ENCODE results near the gene SOX5.

SOX5 gene

DNA sequence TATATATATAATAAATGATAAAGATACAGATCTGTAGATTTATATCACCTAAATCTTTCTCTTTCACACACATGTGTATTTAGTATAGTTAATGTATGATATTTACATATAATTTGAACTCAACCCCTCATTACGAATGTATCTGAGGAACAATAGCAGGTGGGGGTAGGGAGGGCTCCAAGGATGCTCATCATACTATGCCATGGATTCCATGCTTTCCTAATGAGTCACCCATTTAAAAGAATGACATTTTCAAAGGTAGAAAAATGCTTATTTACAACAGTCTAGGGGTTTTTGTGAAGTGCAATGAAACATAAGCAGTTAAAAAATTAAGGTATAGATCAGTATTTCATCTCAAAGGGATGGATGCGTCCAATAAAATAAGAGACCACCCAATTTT, 181.6 kb downstream of the SOX5 start:
- TF ChIP-seq, protein P1, sequence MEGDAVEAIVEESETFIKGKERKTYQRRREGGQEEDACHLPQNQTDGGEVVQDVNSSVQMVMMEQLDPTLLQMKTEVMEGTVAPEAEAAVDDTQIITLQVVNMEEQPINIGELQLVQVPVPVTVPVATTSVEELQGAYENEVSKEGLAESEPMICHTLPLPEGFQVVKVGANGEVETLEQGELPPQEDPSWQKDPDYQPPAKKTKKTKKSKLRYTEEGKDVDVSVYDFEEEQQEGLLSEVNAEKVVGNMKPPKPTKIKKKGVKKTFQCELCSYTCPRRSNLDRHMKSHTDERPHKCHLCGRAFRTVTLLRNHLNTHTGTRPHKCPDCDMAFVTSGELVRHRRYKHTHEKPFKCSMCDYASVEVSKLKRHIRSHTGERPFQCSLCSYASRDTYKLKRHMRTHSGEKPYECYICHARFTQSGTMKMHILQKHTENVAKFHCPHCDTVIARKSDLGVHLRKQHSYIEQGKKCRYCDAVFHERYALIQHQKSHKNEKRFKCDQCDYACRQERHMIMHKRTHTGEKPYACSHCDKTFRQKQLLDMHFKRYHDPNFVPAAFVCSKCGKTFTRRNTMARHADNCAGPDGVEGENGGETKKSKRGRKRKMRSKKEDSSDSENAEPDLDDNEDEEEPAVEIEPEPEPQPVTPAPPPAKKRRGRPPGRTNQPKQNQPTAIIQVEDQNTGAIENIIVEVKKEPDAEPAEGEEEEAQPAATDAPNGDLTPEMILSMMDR (IDR thresholded peaks at IDR 0.05): no peak
- H3K27me3 Mint-ChIP-seq (ENCODE audit: low read depth, poor library complexity): no peaks in the 10 kb centered on the region
- H3K9me3 Mint-ChIP-seq: no peaks in the 10 kb centered on the region
- no peaks in the 10 kb centered on the region for H3K36me3 Mint-ChIP-seq (ENCODE audit: low read depth)
- H3K27ac Mint-ChIP-seq: no peak overlapping the region
- H3K4me1 Mint-ChIP-seq: no peaks in the 10 kb centered on the region
- no peak for DNase-seq
- H3K4me3 Mint-ChIP-seq: no peak overlapping the region

DNA sequence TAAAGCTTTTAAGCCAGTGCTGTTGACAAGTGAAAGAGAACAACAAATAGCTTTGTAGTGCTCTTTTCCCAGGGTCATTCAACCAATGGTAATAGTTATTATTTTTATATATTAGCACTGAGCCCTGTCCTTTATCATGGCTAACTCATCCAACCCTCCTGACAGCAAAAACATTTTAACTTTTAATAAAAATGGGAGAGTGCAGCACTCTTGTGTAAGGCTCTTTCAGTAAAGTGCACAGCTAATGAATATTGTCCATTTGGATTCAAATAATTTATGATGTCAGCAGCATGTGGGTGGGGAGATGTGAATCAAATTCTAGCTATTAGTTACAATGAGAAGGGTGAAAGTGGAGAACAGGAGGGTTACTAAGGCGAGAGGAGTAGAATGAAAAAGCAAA, 185.7 kb downstream of the SOX5 start:
- no peak overlapping the region for H3K4me3 Mint-ChIP-seq
- no peaks in the 10 kb centered on the region for H3K4me1 Mint-ChIP-seq
- no peaks in the 10 kb centered on the region for H3K27me3 Mint-ChIP-seq (ENCODE audit: low read depth, poor library complexity)
- H3K27ac Mint-ChIP-seq: no peak overlapping the region
- H3K9me3 Mint-ChIP-seq: no peaks in the 10 kb centered on the region
- TF ChIP-seq, protein P1 (IDR thresholded peaks at IDR 0.05): no peak
- no peaks in the 10 kb centered on the region for H3K36me3 Mint-ChIP-seq (ENCODE audit: low read depth)
- DNase-seq: no peak

DNA sequence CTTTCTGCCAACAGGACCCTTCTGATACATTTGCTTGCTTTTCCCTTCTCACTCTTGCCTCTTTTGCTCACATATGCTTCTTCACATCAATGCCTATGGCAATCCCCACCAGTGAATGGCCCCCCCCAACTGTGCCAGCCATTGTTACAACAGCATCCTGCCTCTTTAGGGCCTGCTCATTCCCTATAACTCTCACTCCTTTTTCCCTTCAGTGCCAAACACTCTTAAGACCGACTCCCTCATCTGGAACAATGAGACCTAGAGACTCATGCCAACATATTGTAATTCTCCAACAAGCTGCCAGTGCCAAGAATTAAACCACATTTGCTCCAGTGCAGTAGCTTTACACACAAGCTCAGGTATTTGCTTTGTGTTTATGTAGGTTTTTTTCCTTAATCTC, 189.0 kb downstream of the SOX5 start:
- no peak overlapping the region for H3K4me3 Mint-ChIP-seq
- no peak for DNase-seq
- H3K4me1 Mint-ChIP-seq: peaks cover 7% of the 10 kb centered on the region

DNA sequence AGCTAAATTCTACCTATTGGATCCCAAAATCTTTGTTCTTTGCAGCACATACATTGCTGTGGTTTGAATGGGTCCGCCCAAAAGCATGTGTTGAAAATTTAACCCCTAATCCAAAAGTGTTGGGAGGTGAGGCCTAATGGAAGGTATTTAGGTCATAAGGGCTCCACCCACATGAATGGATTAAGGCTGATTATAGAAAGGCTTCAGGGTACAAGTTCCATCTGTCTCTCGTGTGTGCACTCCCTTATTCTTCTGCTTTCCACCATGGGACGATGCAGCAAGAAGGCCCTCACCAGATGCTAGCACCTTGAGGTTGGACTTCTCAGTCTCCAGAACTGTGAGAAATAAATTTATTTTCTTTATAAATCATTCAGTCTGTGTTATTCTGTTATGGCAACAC, 190.9 kb downstream of the SOX5 start:
- H3K36me3 Mint-ChIP-seq (ENCODE audit: low read depth): no peaks in the 10 kb centered on the region

More for the DNA sequence above, 189.0 kb downstream of the SOX5 start:
- no peaks in the 10 kb centered on the region for H3K36me3 Mint-ChIP-seq (ENCODE audit: low read depth)
- H3K27me3 Mint-ChIP-seq (ENCODE audit: low read depth, poor library complexity): no peaks in the 10 kb centered on the region
- H3K27ac Mint-ChIP-seq: no peak overlapping the region
- no peaks in the 10 kb centered on the region for H3K9me3 Mint-ChIP-seq
- TF ChIP-seq, protein P1 (IDR thresholded peaks at IDR 0.05): no peak

DNA sequence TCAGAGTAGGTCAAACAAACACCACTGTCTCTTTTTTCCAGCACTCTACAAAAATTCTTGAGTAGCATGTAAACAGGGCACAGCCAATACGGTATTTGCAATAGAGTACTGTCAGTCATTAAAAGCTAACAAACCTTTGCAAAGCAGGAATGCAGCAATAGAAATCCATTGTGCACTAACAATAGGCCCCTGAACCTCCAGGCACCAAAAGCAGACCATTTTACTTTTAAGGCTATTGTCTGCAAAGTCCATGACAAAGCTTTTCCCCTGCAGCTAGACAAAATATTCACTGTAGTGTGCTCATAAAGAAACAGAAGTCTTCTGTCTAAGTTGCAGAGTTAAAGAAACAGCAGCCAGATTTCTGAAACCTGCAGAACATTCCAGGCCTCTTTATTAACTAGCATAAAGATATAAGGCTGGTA, 191.9 kb downstream of the SOX5 start:
- Mint-ChIP-seq H3K9me3 (no peaks in the 10 kb centered on the region), H3K27me3 (ENCODE audit: low read depth, poor library complexity) (no peaks in the 10 kb centered on the region), H3K4me1 (peaks cover 25% of the 10 kb centered on the region), H3K36me3 (ENCODE audit: low read depth) (no peaks in the 10 kb centered on the region), H3K27ac (no peak overlapping the region), H3K4me3 (no peak overlapping the region)
- TF ChIP-seq, protein P1 (IDR thresholded peaks at IDR 0.05): no peak
- no peak for DNase-seq

More for the DNA sequence above, 190.9 kb downstream of the SOX5 start:
- Mint-ChIP-seq H3K9me3 (no peaks in the 10 kb centered on the region), H3K27ac (no peak overlapping the region), H3K4me1 (peaks cover 18% of the 10 kb centered on the region), H3K4me3 (no peak overlapping the region), H3K27me3 (ENCODE audit: low read depth, poor library complexity) (no peaks in the 10 kb centered on the region)
- TF ChIP-seq, protein P1 (IDR thresholded peaks at IDR 0.05): no peak
- DNase-seq: no peak

DNA sequence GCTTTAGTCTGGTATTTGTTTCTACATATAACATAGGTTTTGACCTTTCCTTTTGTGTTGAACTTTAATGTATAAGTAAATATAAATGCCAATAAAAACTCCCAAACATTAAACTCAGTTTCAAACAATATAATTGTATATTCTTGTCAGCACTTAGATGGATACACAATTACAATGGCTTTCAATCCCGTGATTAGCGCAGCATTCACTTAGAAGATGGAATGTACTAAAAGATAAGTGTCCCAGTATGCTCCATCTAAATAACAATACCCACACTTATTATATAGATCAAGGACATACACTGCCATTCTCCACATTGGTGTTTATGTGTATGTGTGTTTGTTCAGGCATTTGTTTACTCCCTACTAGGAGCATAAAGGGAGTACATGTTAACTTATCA, 193.1 kb downstream of the SOX5 start:
- no peak for DNase-seq
- H3K4me3 Mint-ChIP-seq: no peak overlapping the region
- H3K9me3 Mint-ChIP-seq: no peaks in the 10 kb centered on the region
- no peak overlapping the region for H3K27ac Mint-ChIP-seq
- no peaks in the 10 kb centered on the region for H3K27me3 Mint-ChIP-seq (ENCODE audit: low read depth, poor library complexity)
- TF ChIP-seq, protein P1 (IDR thresholded peaks at IDR 0.05): no peak
- H3K36me3 Mint-ChIP-seq (ENCODE audit: low read depth): no peaks in the 10 kb centered on the region
- H3K4me1 Mint-ChIP-seq: peaks cover 30% of the 10 kb centered on the region

Data from nephron progenitor cell (in vitro differentiated cells).